Glomerular endothelial cell (primary cell): ENCODE measurements around the gene ST3GAL4. TPM values are rescaled to one million over a fixed set of nuclear protein-coding genes. Genes with fewer than 3 reads are reported as not detected.

Experiments used
- DNase-seq: peaks from one replicate; pipeline ENCODE4 v3.0.0-alpha.2; 2011; ENCODE audit warnings: low read depth, low spot score; ENCODE audit errors: extremely low read depth
- total RNA-seq: library from RNA; depleted of rRNA; stranded (reverse); fragments of >200 nt; gene quantifications from 2 replicates; pipeline ENCODE4 v1.2.3, GENCODE V29; 2015

Gene ST3GAL4
- total RNA-seq, 1 donor from 2014 or later, result 36.6 TPM

DNA sequence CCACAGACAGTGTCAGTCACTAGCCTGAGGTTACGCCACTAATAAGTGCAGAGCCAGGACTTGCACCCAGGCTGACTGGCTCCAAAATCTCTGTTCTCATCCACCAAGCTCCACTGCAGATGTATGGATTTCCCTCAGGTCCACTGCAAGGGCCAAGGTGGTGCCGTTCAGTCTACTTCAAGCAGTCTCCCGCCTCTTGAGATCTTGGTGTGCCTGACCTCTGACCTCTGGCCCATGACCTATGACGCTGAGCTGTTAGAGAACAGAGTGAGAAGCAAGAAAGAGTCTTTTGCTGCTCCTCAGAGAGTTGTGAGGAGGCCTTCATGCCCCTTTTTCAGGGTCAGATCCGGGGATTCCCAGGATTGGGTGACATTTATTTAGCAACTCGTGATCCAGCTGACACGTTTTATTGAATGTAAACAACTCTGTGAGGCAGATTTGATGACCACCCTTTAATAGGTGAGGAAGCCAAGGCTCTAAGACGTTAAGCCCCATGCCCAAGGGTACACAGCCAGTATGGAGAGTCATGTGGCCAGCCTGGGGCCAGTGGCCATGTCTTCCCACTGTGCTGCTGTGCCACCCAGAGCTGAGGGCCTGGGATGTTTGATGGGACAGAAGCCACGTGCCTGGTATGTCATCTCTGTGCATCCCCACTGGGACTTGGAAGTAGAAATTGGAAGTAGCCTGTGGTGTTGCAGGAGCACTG, 26.4 kb upstream of the ST3GAL4 start:
- no peak for DNase-seq

DNA sequence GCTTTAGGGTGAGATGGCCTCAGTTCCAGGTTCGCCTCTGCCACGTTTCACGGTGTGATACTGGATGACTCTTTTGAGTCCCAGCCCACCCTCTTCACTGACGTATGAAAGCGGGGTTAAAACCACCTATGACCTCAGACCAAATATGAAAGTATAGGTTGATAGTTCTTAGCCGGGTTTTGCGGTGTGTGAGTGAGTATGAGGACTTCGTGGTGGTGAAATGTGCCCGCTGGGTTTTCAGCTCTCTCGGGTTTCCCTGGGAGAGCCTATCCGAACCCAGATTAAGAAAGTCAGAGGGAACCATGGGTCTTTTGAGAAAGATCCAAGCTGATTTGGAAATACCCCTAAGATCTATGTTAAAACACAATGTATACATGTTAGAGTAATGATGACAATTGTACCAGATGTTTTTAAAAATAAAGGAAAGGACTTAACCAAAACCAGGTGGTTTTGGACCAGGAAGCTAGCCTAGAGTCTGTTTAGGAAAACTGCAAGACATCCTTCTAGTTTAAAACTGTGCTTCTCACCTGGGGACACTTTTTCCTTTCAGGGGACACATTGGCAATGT, 25.8 kb upstream of the ST3GAL4 start:
- DNase-seq, result no peak

DNA sequence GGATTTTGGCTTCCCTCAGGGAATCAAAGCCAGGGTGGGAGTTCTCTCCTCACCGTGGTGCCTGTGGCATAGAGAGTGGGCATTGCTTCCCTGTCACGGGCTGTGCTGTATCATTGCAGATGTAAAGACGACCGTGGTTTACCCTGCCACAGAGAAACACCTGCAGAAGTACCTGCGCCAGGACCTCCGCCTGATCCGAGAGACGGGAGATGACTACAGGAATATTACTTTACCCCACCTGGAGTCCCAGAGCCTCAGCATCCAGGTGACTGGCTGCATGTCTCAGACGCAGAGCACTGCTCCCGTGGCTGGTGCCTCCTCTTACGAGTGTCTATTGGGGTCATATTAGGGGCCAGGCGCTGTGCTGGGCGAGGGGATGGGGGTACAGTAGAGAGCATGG, 24.2 kb upstream of the ST3GAL4 start:
- no peak for DNase-seq

DNA sequence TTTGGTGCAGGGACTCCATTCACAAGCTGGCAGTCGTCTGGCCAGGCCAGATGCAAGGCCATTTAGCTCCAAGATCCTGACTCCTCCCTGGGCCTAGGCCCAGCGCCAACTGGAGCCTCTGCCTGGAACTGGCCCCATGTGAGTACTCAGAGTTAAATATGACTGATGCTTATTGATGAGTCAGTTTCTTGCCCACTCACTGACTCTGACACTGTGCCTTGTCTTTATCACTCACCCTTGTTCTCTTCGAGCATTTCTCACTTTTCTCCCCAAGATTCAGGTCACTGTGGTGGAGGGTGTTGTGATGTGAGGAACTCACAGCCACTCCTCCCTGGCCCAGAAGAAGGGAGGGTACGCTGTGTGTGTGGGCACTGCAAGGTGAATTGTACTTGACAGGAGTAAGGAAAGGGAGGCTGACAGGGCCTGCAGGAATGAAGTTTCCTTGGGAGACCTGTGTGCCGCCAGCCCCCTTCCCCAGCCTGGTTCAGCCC, 23.2 kb upstream of the ST3GAL4 start:
- no peak for DNase-seq

DNA sequence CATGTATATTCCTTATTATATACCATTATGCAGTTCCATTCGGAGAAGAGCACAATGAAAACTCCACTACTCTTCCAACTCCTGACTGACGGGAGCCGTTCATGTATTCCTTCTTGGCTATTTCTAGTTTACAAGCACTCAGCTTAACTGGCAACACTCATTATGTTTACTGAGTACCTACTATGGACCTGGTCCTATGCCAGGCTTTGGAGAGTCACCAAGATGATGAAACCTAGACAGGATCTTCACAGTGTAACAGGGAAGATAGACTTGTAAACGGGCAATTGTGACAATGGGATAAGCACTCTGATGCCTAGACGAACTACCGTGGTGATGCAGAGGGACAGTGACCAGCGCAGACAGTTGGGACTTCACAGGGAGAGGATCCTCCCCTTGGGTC, 22.3 kb upstream of the ST3GAL4 start:
- no peak for DNase-seq

DNA sequence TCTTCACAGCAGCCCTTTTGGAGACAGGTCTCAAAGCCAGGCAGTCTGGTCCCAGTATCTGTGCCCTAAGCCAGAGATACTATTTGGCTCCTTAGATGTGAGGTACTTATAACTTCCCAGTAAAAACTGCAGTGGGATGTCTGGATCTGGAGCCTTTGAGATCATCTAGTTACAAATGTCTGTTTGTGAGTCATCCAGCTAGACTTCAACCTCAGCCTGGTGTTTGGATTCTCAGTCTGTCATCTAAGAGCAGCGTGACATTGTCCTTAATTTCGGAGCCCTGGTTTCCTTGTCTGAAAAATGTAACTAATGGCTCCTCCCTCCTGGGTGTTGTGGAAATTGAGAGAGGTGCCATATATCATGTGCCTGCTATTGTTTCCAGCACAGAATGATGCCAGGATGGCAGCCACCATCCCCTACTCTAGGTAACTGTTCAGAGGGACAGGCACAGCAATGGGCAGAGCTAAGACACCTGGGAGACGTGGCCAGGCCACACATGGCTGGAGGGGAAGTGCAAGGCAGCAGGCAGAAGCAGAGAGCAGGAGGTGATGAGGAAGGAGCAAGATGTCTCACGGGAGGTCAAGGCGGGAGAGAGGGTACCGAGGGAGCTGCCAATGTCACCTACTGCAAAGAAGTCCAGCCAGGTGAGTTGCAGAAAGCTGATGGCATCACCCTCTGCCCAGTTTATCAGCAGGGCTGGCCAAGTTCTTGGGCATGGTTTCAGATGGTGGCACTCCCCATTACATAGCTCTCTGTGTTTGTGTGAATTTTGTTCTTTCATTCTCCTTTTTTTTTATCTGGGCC, 20.6 kb upstream of the ST3GAL4 start:
- no peak for DNase-seq

DNA sequence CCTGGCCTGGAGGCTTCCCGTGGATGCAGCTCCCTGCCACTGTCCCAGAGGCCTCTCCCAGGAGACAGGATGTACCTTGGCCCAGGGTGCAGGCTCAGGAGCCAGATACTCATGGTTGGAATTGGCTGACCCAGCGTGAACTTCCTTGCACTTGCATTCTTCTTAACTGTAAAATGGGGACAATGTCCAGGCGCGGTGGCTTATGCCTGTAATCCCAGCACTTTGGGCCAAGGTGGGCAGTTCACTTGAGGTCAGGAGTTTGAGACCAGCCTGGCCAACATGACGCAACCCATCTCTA, 20.1 kb upstream of the ST3GAL4 start:
- no peak for DNase-seq

DNA sequence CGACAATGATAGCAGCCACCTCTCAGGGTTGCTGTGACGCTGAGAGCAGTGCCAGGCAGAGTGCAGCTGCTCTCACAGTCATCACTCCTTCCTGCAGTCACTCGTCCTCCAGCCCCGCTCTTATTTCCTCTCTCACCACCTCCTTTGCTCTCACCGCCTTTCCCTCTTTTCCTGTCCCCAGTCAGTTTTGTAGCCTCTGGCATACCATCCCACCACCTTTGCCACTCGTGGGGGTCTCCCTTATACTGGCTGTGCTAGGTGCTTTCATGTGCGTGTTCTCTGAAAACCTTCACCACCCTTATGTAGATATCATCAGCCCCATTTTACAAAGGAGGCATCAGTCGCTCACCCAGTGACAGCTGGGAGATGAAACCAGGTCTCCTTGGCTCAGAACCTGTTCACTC, 19.3 kb upstream of the ST3GAL4 start:
- no peak for DNase-seq

DNA sequence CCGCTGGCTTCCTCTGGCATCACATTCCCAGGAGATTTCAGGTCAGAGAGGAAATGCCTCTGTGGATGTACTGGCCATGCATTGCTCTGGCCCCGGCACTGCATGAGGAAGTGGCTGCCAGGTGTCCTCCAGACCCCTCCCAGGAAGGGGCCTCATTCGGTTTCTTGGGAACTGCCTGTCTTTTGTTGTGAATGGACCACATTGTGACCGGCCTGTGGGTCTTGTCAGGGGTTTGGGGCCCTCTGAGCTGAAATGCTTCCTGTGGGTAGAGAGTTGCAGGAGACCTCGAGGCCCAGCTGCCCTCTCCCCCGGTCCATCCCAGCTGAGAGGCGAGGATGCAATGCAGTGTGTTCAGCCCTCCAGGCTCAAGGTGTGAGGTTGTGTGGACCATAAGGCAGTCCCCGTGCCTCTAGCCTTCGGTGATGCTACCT, 18.8 kb upstream of the ST3GAL4 start:
- no peak for DNase-seq

DNA sequence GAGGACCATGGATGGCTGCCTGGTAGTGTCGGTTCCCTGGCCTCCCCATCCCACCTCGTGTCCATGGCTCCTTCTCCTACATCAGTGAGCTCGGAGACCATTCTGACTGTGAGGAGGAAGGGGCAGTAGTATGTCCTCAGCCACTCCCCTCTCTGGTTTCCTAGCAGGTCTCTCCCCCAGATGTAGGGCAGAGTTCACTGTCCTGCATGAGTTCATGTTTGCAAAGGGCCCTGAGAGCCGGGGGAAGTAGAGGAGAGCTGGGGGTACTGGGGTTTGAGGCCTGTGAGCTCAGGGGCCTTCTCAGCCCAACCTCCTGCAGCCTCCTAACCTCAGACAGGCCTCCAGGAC, 18.4 kb upstream of the ST3GAL4 start:
- DNase-seq, result no peak

DNA sequence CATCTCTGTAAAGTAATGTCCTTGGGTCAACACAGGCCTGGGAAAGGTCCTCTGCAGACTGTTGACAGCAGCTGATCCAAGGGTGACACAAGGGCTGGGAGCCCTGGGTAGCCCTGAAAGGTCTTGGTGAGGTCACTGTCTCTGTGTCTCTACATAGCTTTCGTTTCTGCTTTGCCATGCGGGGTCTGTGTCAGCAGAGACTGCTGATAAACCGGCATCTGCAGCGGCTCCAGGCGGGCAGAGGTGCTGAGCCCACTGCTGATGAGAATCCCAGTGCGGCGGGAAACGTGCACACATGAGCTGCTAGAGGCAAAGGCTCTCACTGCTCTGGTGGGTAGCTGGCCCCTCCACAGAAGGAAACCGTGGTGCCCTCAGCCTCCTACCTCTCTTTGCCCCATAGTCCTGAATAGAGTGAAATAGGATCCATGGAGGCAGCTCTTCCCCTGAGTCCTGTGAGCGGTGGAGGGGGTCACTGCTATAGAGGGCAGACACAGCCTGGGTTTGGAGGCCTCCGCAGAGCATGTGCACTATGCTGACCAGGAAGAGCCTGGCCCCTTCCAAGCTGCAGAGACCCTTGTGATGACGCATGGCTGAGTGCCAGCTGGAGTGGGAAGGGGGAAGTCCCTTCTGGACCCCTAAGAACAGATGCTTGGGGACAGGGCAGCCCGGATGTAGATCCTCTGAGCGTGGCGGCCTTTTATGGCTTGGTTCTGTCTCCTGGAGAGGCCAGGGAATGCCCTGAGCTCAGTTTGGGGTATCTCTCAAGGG, 17.8 kb upstream of the ST3GAL4 start:
- no peak for DNase-seq

DNA sequence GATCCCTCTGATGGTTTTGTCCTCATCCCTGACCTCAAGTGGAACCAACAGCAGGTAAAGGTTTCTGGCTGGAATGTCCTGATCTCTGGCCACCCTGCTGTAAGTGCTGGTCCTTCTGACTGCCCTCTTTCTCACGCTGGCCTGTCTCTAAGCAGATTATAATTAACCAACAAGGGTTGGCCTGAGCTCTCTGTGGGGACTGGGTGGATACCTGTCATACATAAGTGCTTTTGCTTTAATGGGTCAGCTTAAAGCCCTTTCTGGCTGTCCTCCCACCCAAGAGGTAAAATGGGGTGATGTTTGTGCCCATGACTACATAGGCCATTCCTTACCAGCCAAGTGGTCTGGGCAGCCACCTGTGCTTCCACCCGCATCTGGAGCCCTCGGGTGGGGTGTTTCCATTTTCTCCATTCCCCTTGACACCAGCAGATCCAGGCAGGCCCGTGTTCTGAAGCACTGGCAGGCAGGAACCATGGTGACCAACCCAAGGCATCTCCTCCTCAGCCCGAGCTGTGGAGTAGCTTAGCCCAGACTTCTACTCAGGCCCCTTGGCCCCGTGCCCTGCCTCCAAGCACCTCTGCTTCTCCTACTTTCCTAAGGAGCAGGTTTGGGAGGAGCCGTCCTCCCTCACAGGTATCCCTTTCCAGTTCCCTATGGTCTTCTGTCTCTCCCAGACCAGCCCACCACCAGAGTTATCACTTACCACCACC, 17.0 kb upstream of the ST3GAL4 start:
- DNase-seq, result no peak

DNA sequence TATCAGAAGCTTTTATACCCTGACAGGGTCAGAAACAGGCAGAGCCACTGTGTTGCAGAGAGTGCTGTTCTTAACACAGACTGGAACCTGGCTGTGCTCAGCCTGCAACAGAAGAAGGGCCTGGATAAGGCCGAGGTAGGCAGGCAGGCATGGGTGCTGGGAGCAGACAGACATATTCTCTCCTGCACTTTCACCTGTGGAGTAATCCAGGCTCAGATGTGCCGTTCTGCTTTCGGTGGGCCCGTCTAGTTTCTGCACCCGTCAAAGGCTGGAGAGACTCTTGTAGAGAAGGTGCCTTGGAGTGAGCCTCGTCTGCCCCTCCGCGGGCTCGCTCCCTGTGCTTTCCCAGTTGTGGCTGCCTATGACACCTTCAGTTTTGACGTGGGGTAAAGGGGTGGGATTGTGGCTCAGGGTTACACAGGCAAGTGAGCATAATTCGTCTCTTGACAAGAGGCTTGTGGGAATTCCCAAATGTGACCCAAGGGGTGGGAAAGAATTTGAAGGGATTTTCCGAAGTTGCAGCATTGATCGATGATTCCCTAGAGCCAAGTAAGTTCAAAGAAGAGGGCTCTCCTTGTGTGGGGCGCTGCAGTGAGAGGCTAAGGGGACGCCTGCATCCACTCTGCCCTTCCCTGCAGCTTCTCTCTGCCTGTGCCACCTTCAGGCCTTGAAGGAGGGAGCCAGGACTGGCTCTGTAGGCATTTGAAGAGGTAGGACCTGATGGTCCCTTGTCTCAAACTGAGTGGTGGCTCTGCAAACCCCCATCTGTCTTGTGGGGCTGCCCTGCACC, 16.2 kb upstream of the ST3GAL4 start:
- DNase-seq, result no peak

DNA sequence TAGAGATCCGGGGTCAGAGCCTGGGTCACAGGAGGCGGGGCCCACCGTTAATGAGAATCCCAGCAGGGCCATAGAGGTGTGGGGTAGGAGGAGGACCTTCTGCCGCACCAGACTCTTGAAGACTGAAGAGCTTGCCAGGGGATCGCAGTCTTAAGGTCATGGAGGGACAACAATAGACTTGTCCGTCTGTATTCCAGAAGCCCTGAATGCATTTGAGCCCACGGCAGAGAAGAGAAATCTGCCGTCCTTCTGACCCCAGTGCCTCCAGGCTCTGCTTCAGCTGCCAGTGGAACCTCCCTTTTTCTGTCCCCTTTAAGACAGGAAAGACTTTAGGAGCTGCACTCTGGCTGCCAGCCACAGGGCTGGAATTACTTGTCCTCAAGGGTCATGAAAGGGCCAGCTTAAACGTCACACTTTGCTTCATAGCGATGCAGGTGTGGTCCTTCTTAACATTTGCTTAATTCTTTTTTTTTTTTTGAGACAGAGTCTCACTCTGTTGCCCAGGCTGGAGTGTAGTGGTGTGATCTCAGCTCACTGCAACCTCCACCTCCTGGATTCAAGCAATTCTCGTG, 15.5 kb upstream of the ST3GAL4 start:
- no peak for DNase-seq

DNA sequence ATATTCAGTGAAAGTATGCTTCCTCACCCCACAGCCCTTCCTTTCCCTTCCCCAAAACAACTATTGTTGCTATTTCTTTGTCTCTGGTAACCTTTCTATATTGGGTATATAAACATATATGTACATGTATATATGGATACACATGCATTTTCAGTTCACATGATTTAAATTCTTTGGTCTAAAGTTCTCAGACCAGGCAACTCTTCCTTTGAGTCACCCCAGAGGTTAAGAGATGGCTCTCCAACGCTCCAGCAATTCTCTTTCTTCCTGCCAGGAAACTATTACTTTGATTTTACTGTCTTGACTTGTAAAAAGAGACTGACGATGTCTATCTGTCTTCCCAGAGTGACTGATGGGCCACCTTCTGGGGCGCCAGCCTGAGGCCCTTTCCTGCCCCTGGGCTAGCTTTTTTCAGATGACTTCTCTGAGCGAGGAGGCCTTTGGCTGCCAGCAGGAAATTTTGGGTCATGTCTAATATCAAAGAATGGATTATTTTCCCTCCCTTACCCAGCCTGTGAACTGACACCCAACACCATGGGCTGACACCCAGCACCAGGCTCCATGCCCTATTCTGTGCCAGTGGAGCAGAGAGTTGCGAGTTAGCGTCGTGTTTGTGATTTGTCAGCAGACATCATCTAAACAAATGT, 14.4 kb upstream of the ST3GAL4 start:
- no peak for DNase-seq

DNA sequence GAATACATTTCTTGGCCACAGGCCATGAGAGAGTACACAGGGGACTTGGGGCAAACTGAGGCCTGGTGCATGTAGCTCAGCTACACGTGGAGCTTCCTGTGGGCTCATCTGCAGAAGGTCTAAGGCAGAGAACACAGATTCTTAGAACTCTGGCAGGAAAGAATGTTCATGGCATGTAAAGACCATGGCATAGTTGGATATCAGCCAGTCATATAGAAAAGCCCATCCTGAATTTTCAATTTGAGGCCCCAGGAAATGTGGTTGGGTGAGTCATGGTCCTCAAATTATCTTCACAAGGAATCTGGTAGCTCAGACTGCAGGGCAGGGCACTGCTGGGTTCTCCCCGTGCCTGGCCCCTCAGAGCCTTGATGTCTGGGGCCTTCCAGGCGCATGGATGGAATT, 13.7 kb upstream of the ST3GAL4 start:
- DNase-seq, result no peak

DNA sequence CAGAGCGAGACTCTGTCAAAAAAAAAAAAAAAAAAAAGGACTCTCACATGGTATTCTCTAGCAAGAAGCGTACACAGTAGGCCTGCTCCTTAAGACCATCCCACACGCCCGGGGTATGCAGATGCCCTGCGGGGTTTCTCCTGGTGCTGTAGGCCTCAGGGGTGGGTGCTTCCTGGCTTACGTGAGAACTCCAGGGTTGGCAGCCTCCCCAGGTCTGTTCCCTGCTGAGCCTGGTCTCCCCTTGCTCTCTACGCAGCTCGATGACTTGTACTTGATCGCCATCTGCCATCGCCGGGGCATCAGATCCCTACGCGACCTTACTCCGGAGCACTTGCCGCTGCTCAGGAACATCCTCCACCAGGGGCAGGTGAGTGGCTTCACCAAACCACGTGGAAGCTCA, 12.4 kb upstream of the ST3GAL4 start:
- DNase-seq, result no peak

DNA sequence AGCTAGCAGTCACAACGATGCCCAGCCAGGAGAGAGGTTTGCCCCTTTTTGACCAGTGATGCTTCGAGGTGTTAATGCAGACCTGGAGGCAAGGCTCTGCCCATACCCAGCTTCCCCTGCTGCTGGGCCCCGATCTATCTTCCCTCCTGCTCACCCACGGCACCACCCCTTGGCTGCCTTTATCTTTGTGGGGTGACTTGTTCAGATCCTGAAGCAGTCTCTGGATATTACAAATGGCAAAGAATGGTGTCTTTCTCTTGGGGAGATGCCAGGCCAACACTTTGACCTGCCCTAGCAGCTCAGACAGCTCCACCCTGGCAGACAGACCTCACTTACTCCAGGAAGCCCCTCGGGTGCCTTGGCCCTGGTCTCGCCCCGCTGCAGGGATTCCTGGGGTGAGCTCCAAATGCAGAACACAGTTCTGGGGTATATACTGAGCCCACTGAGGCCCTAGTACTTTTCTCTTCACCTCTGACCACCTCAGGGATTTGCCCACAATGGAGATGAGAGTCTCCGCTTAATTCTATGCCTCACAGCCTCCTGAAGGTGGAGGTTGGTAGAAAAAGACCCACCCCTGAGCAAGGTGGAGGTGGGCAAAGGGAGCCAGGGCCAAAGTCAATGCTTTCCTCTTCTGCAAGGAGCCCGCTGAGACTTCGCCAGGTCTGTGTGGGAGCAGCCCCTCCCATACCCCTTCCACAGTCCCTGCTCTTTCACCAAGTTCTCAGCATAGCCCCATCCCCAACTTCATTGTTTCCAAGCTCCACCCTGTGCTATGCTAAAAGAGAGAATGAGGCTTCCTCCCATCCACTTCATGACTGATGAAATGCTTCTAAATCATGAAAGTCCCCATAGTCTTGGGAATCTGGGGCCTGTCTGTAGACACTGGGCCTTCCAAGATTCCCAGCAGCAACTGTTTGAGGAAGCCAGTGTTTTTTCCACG, 11.1 kb upstream of the ST3GAL4 start:
- DNase-seq, result no peak
